Renal cortex interstitium (tissue), 11 donors: ENCODE results near the gene PARD3. TPM values are rescaled to one million over a fixed set of nuclear protein-coding genes. Genes with fewer than 3 reads are reported as not detected.

ENCODE experiments used
- DNase-seq, 11 donors: peaks; one replicate each; pipeline ENCODE4 v3.0.0-alpha.2; 2013; ENCODE audit warnings: low read depth in 9 of 11, low spot score in 4 of 11; ENCODE audit errors: extremely low read depth in 1 of 11
- polyA plus RNA-seq, 3 donors: library from polyadenylated mRNA; unstranded; fragments of 120-200 nt; gene quantifications; one replicate each; pipeline ENCODE4 v1.2.1, GENCODE V29; 2013; ENCODE audit not compliant: insufficient read length in 3 of 3

The PARD3 gene
- polyA plus RNA-seq, 3 donors: 68.5 to 88.7 (median 71.1) TPM

- no peak for DNase-seq
Observed at GRCh38 chr10:34101001-34101400, 714.1 kb downstream of the PARD3 start.

- DNase-seq: no peak
Observed at GRCh38 chr10:34098821-34099567, 716.1 kb downstream of the PARD3 start.

- DNase-seq: no peak
Observed at GRCh38 chr10:34097682-34098081, 717.4 kb downstream of the PARD3 start.

GRCh38 chr10:34094961-34095360 is 720.1 kb downstream of the PARD3 start:
- DNase-seq: no peak

- no peak for DNase-seq
Observed at GRCh38 chr10:34094146-34094696, 720.9 kb downstream of the PARD3 start.

GRCh38 chr10:34092891-34093290 is 722.2 kb downstream of the PARD3 start:
- no peak for DNase-seq

GRCh38 chr10:34091635-34092195 is 723.4 kb downstream of the PARD3 start:
- DNase-seq: no peak

GRCh38 chr10:34089253-34089652 is 725.8 kb downstream of the PARD3 start:
- DNase-seq: no peak

- DNase-seq: no peak
Observed at GRCh38 chr10:34088208-34088794, 726.8 kb downstream of the PARD3 start.

GRCh38 chr10:34087095-34087418 is 728.0 kb downstream of the PARD3 start:
- no peak for DNase-seq

- no peak for DNase-seq
Observed at GRCh38 chr10:34083567-34083966, 731.5 kb downstream of the PARD3 start.

- DNase-seq: no peak
Observed at GRCh38 chr10:34081948-34082347, 733.1 kb downstream of the PARD3 start.

- DNase-seq: no peak
Observed at GRCh38 chr10:34081347-34081743, 733.8 kb downstream of the PARD3 start.

GRCh38 chr10:34080485-34081346 is 734.4 kb downstream of the PARD3 start:
- peak in 1 of 11 donors; percentile 26 for DNase-seq

- no peak for DNase-seq
Observed at GRCh38 chr10:34079702-34080484, 735.2 kb downstream of the PARD3 start.

- DNase-seq: no peak
Observed at GRCh38 chr10:34078745-34079470, 736.2 kb downstream of the PARD3 start.

- DNase-seq: no peak
Observed at GRCh38 chr10:34078017-34078744, 736.9 kb downstream of the PARD3 start.
